Stimulated activated naive CD8-positive, alpha-beta T cell treated with anti-CD3 and anti-CD28 coated beads, Interleukin-15, Interleukin-2, amounts not matched to agents 100 ng/mL and 50 ng/mL, for 24 hours (primary cell): ENCODE results near the gene RERE.

Experiments
- H3K27ac Mint-ChIP-seq: one replicate; pipeline ENCODE4 v1.8.0; 2021; ENCODE audit warnings: mild to moderate bottlenecking, mixed read lengths
- H3K27me3 Mint-ChIP-seq: one replicate; pipeline ENCODE4 v1.8.0; 2021; ENCODE audit warnings: mixed read lengths
- H3K36me3 Mint-ChIP-seq: one replicate; pipeline ENCODE4 v1.8.0; 2021; ENCODE audit warnings: low read depth, mixed read lengths
- H3K4me1 Mint-ChIP-seq: one replicate; pipeline ENCODE4 v1.8.0; 2021; ENCODE audit warnings: low read depth, mixed read lengths
- H3K4me3 Mint-ChIP-seq: one replicate; pipeline ENCODE4 v1.8.0; 2021; ENCODE audit warnings: mild to moderate bottlenecking, mixed read lengths
- H3K9me3 Mint-ChIP-seq: one replicate; pipeline ENCODE4 v1.8.0; 2021; ENCODE audit warnings: mixed read lengths

The RERE gene

DNA sequence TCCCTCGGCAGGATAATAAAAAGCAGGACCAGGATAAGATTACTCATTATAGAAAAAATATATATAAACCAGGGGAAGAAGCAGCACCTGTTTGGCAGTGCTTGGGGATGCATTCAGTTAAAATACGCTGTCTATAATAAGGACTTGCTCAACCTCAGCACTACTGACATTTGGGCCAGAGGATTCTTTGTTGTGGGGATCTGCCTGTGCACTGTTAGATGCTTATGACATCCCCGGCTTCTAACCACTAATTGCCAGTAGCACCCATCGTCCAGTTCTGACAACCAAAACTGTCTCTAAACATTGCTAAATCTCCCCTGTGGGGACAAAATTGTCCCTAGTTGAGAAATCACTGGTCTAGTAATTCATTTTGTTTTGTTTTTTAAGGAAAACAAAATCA is 257.4 kb downstream of the RERE start:
- Mint-ChIP-seq H3K4me3 (no peak overlapping the region), H3K27ac (no peak overlapping the region), H3K36me3 (peaks cover 21% of the 10 kb centered on the region), H3K27me3 (no peaks in the 10 kb centered on the region), H3K4me1 (peaks cover 41% of the 10 kb centered on the region), H3K9me3 (no peaks in the 10 kb centered on the region)

DNA sequence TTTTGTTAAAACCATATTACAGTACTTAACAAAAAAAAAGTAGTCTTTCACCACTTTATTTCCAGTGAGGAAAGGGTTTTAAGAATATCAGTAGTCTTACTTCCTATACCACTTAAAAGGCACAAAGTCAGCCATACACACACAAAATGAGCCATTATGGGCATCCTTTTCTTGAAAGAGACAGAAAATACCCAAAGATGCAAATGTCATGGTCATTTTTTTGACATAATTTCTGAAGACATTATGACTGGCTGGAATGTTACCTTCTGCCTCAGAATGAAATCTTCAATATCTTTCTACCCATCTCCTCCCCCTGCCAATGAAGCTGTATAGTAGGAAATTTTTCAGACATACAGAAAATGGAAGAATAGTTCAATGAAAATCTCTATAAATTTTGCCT is 261.9 kb downstream of the RERE start:
- Mint-ChIP-seq H3K9me3 (no peaks in the 10 kb centered on the region), H3K4me1 (peaks cover 46% of the 10 kb centered on the region), H3K27me3 (no peaks in the 10 kb centered on the region), H3K27ac (peak overlapping the region; percentile 76), H3K36me3 (peaks cover 46% of the 10 kb centered on the region), H3K4me3 (no peak overlapping the region)

DNA sequence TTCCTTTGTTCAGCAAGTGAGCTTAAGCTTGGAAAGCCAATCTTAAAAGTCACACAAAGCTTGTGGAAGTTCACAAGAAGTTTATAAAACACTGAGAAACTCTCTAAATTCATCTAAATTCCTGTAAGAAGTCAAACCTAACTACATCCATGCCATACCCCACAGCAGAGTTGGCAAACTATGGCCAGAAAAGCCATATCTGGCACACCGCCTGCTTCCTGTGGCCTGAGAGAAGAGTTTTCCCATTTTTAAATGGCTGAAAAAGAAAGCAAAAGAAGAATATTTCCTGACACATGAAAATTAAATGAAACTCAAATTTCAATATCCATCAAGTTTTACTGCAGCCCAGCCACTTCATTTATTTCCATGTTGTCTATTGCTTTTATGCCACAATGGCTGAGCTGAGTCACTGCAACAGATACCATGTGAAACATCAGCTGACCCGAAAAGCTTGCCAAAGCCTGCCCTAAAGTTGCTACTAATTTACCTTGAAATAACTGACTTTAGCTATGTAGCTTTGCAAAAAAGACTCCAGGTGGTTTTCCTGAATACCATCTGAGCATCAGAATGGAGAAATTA is 262.4 kb downstream of the RERE start:
- Mint-ChIP-seq H3K27me3 (no peaks in the 10 kb centered on the region), H3K9me3 (no peaks in the 10 kb centered on the region), H3K27ac (peak overlapping the region; percentile 76), H3K36me3 (peaks cover 49% of the 10 kb centered on the region), H3K4me3 (no peak overlapping the region), H3K4me1 (peaks cover 43% of the 10 kb centered on the region)

- H3K4me1 Mint-ChIP-seq = peaks cover 43% of the 10 kb centered on the region
- peaks cover 55% of the 10 kb centered on the region for H3K36me3 Mint-ChIP-seq
- H3K4me3 Mint-ChIP-seq = no peak overlapping the region
- no peaks in the 10 kb centered on the region for H3K9me3 Mint-ChIP-seq
- H3K27ac Mint-ChIP-seq = no peak overlapping the region
- H3K27me3 Mint-ChIP-seq = no peaks in the 10 kb centered on the region
These were observed 264.5 kb downstream of the RERE start for GRCh38 chr1:8552820-8553397.

GRCh38 chr1:8551613-8552489 is 265.6 kb downstream of the RERE start:
- Mint-ChIP-seq H3K4me1 (peaks cover 43% of the 10 kb centered on the region), H3K4me3 (no peak overlapping the region), H3K36me3 (peaks cover 51% of the 10 kb centered on the region), H3K27ac (no peak overlapping the region), H3K9me3 (no peaks in the 10 kb centered on the region), H3K27me3 (no peaks in the 10 kb centered on the region)

DNA sequence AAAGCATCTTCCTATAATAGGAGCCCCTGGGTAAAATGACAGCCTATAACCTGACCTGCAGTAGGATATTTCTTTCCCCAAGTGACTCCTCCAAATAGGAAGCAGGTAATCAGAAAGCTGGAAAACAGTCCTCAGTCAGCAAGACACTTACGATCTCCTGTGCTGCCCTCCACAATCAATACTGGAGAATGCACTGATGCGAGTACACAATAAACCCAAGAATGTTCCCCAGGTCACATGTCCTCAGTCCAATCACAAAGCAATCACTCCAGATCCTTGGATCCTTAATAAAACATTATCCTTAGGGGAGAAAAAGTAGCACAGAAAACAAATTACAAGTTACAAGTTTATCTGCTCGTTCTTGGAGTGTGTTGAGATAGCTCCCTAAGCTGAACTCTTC is 266.4 kb downstream of the RERE start:
- H3K36me3 Mint-ChIP-seq = peaks cover 46% of the 10 kb centered on the region
- no peaks in the 10 kb centered on the region for H3K9me3 Mint-ChIP-seq
- H3K27me3 Mint-ChIP-seq = no peaks in the 10 kb centered on the region
- peaks cover 38% of the 10 kb centered on the region for H3K4me1 Mint-ChIP-seq
- H3K4me3 Mint-ChIP-seq = no peak overlapping the region
- no peak overlapping the region for H3K27ac Mint-ChIP-seq

DNA sequence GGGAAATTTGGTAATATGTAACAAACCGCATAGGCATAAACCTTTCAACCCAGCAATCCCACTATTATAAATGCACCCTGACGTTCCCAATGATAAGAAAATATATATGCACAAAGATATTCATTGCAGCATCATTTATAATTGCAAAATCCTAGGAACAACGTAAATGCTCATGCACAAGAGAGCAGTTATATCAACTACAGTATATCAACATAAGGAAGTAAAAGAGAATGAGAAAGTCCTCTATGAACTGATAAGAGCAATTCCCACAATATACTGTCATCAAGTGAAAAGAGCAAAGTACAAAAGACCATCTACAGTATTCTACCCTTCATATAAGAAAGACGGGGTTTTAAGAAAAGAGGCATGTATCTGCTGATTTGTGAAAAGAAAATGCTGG is 269.6 kb downstream of the RERE start:
- peaks cover 27% of the 10 kb centered on the region for H3K4me1 Mint-ChIP-seq
- H3K27ac Mint-ChIP-seq = no peak overlapping the region
- H3K27me3 Mint-ChIP-seq = no peaks in the 10 kb centered on the region
- no peaks in the 10 kb centered on the region for H3K9me3 Mint-ChIP-seq
- H3K36me3 Mint-ChIP-seq = peaks cover 40% of the 10 kb centered on the region
- H3K4me3 Mint-ChIP-seq = no peak overlapping the region

DNA sequence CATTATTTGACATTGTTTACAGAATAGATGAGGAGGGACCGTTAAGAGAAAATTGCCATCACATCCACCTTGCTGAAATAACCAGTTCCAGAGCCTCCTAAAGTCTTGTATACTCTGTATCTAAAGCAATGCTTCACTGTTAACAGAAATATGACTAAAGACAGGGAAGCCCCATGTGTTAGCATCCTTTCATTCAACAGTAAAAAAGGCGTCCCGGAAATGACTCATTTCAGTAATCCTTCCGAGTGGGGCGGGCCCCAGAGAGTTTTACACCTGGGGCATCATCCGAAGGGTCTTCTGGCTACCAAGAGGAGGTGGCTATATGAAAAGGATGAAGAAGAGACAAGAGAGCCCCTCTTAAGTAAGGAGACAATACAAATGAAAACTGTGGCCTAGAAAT is 272.4 kb downstream of the RERE start:
- Mint-ChIP-seq H3K36me3 (peaks cover 40% of the 10 kb centered on the region), H3K27ac (no peak overlapping the region), H3K27me3 (no peaks in the 10 kb centered on the region), H3K4me1 (peaks cover 25% of the 10 kb centered on the region), H3K4me3 (no peak overlapping the region), H3K9me3 (no peaks in the 10 kb centered on the region)

- peaks cover 30% of the 10 kb centered on the region for H3K4me1 Mint-ChIP-seq
- H3K9me3 Mint-ChIP-seq = no peaks in the 10 kb centered on the region
- H3K27ac Mint-ChIP-seq = no peak overlapping the region
- no peaks in the 10 kb centered on the region for H3K27me3 Mint-ChIP-seq
- peaks cover 41% of the 10 kb centered on the region for H3K36me3 Mint-ChIP-seq
- no peak overlapping the region for H3K4me3 Mint-ChIP-seq
These were observed 272.8 kb downstream of the RERE start for GRCh38 chr1:8544644-8545043.

- Mint-ChIP-seq H3K4me3 (no peak overlapping the region), H3K9me3 (no peaks in the 10 kb centered on the region), H3K27me3 (no peaks in the 10 kb centered on the region), H3K4me1 (peaks cover 35% of the 10 kb centered on the region), H3K36me3 (peaks cover 46% of the 10 kb centered on the region), H3K27ac (no peak overlapping the region)
These were observed 273.5 kb downstream of the RERE start for GRCh38 chr1:8543965-8544364.

DNA sequence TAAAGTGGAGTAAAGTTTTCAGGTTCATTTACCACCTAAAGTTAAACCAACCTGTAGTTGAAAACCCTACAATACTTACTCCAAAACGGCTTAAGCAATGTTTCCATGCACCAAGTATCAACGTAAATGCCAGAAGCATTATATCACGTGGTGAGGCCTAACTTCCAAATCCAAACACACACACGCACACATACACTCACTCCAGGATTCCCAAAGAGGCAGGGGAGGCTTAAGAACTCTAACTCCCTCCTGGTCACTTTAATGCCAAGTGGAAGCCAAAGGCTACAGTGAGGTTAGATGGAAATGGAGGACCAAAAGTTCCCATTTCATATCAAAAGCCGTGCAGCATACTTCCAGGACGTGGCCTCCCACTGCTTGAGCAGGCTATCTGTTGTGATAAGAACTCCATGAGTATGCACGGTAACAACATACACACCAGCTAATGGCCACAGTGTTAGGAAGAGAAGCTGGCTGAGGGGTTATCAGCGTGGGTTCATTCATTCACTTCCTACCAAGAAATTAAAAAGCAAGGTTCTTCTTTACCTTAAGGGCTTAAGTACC is 275.4 kb downstream of the RERE start:
- no peak overlapping the region for H3K4me3 Mint-ChIP-seq
- no peak overlapping the region for H3K27ac Mint-ChIP-seq
- no peaks in the 10 kb centered on the region for H3K9me3 Mint-ChIP-seq
- H3K36me3 Mint-ChIP-seq = peaks cover 46% of the 10 kb centered on the region
- H3K27me3 Mint-ChIP-seq = no peaks in the 10 kb centered on the region
- peaks cover 44% of the 10 kb centered on the region for H3K4me1 Mint-ChIP-seq

DNA sequence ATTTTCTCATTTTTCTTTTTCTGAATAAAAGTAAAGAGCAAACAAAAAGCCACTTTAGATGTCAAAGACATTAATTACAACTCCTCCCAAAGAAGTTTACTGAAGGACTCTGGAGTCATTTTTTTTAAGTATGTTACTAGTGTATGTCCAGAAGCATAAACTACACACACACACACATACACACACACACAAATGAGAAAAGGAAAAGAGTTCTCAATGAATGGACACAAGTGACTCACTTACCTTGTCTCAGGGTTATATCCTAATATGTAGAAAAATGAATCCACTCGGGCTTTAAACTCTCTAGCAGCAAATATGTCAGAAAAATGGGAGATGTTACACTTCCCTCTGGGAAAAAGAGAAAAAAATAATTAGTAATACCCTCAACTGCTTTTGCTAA is 276.5 kb downstream of the RERE start:
- no peak overlapping the region for H3K4me3 Mint-ChIP-seq
- H3K36me3 Mint-ChIP-seq = peaks cover 46% of the 10 kb centered on the region

GRCh38 chr1:8540261-8540941 is 277.0 kb downstream of the RERE start:
- Mint-ChIP-seq H3K27ac (peak overlapping the region; percentile 59), H3K4me3 (no peak overlapping the region)

More for the DNA sequence above, 276.5 kb downstream of the RERE start:
- H3K9me3 Mint-ChIP-seq = no peaks in the 10 kb centered on the region
- no peaks in the 10 kb centered on the region for H3K27me3 Mint-ChIP-seq
- H3K4me1 Mint-ChIP-seq = peaks cover 44% of the 10 kb centered on the region
- peak overlapping the region; percentile 59 for H3K27ac Mint-ChIP-seq

GRCh38 chr1:8539683-8540082 is 277.8 kb downstream of the RERE start:
- Mint-ChIP-seq H3K9me3 (no peaks in the 10 kb centered on the region), H3K36me3 (peaks cover 42% of the 10 kb centered on the region), H3K27me3 (no peaks in the 10 kb centered on the region), H3K27ac (peak overlapping the region; percentile 31), H3K4me1 (peaks cover 45% of the 10 kb centered on the region), H3K4me3 (no peak overlapping the region)

More at GRCh38 chr1:8540261-8540941, 277.0 kb downstream of the RERE start:
- Mint-ChIP-seq H3K27me3 (no peaks in the 10 kb centered on the region), H3K4me1 (peaks cover 45% of the 10 kb centered on the region), H3K9me3 (no peaks in the 10 kb centered on the region), H3K36me3 (peaks cover 47% of the 10 kb centered on the region)

DNA sequence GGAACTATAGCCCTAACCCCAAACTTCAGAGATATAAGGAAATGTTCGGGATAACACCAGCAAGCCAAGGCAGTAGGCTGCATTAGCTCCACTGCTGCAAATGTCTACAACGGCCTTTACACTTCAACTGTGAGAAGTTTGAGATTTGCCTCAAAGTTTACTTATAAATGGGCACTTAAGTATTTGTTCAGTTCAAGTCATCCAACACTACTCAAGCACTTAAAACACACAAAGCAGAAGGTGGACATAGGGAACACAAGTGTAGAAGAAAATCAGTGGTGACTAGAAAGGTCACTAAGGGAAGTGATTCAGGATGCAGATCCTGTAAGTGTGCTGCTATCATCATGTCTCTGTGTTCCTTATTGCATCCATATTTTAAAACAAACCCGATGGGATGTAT is 278.9 kb downstream of the RERE start:
- Mint-ChIP-seq H3K27me3 (no peaks in the 10 kb centered on the region), H3K27ac (no peak overlapping the region), H3K9me3 (no peaks in the 10 kb centered on the region), H3K36me3 (peaks cover 31% of the 10 kb centered on the region), H3K4me3 (no peak overlapping the region), H3K4me1 (peaks cover 51% of the 10 kb centered on the region)
